Loucy (cell line): ENCODE measurements around the gene MMEL1.

Experiments used
- H2AFZ ChIP-seq: fragments of 200-600 bp; sonication (generic); 2 replicates; pipeline ENCODE4 v1.6.0; 2016; ENCODE audit warnings: antibody characterized with exemption, mild to moderate bottlenecking, low read length, moderate library complexity
- H3F3A ChIP-seq: fragments of 200-600 bp; 2 replicates; pipeline ENCODE4 v1.6.0; 2016; ENCODE audit warnings: antibody characterized with exemption, low read depth, mild to moderate bottlenecking
- H3K27me3 ChIP-seq: fragments of 200-600 bp; sonication (generic); 2 replicates; pipeline ENCODE4 v1.6.1; 2014; ENCODE audit warnings: low read length, mild to moderate bottlenecking; ENCODE audit not compliant: insufficient read depth, poor library complexity, severe bottlenecking
- H3K36me3 ChIP-seq: fragments of 200-600 bp; sonication (generic); 2 replicates; pipeline ENCODE4 v1.6.1; 2016; ENCODE audit warnings: low read length; ENCODE audit not compliant: insufficient read depth
- H3K4me1 ChIP-seq: fragments of 200-600 bp; sonication (generic); 2 replicates; pipeline ENCODE4 v1.5.1; 2014; ENCODE audit warnings: low read length, mild to moderate bottlenecking; ENCODE audit not compliant: insufficient read depth, poor library complexity, severe bottlenecking
- H3K4me2 ChIP-seq: fragments of 200-600 bp; sonication (generic); 2 replicates; pipeline ENCODE4 v1.6.0; 2014; ENCODE audit warnings: antibody characterized with exemption, low read length, low read depth, mild to moderate bottlenecking; ENCODE audit not compliant: poor library complexity, severe bottlenecking
- H3K4me3 ChIP-seq: fragments of 200-600 bp; sonication (generic); 2 replicates; pipeline ENCODE4 v1.5.1; 2014; ENCODE audit warnings: low read length, mild to moderate bottlenecking, mixed read lengths; ENCODE audit not compliant: poor library complexity, severe bottlenecking
- H3K79me2 ChIP-seq: fragments of 200-600 bp; sonication (generic); 2 replicates; pipeline ENCODE4 v1.6.1; 2014; ENCODE audit warnings: low read length; ENCODE audit not compliant: insufficient read depth
- H3K9ac ChIP-seq: fragments of 200-600 bp; sonication (generic); 2 replicates; pipeline ENCODE4 v1.6.0; 2014; ENCODE audit warnings: mild to moderate bottlenecking, low read depth, low read length, moderate library complexity; ENCODE audit not compliant: poor library complexity, severe bottlenecking
- H3K9me2 ChIP-seq: fragments of 200-600 bp; sonication (generic); replicated peaks from 2 replicates; pipeline ENCODE4 v1.6.1; 2016; ENCODE audit warnings: low read depth, low read length, mixed read lengths
- H3K9me3 ChIP-seq: fragments of 200-600 bp; sonication (generic); 2 replicates; pipeline ENCODE4 v1.6.1; 2014; ENCODE audit warnings: mild to moderate bottlenecking, antibody characterized with exemption, low read length, low read depth; ENCODE audit not compliant: insufficient read depth
- H4K20me1 ChIP-seq: fragments of 200-600 bp; sonication (generic); 2 replicates; pipeline ENCODE4 v1.6.0; 2014; ENCODE audit warnings: antibody characterized with exemption, low read length, mild to moderate bottlenecking; ENCODE audit not compliant: insufficient read depth, poor library complexity, severe bottlenecking
- EZH2phosphoT487 ChIP-seq: fragments of 200-600 bp; IDR thresholded peaks from 2 replicates; pipeline ENCODE4 v1.6.1; 2018; ENCODE audit warnings: antibody characterized with exemption, mild to moderate bottlenecking, moderate library complexity, borderline replicate concordance
- TF ChIP-seq, protein P1 (sequence below): fragments of 200-600 bp; sonication (generic); conservative IDR thresholded peaks from 2 replicates; pipeline ENCODE4 v1.5.1; 2014; ENCODE audit warnings: mild to moderate bottlenecking, antibody characterized with exemption, low read length

MMEL1 gene

DNA sequence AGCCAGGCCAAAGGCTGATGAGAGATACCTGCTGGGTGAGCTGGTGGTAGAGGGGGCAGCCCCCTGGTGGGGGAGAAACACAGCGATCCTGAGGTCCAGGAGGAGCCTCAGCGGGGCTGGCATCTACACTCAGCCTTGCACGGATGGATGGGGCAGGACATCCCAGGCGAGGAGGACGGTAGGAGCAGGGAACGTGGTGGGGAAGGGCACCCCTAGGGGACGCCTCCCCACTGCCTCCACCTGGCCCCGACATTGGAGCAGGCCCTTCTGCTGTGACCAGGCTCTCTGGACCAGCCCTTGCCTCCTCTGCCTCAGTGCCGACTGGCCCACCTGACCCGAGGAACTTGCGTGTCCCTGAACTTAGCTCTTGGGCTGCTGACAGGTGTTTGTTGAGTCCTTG, 6.4 kb upstream of the MMEL1 start:
- no peak overlapping the region for H3K4me2 ChIP-seq

DNA sequence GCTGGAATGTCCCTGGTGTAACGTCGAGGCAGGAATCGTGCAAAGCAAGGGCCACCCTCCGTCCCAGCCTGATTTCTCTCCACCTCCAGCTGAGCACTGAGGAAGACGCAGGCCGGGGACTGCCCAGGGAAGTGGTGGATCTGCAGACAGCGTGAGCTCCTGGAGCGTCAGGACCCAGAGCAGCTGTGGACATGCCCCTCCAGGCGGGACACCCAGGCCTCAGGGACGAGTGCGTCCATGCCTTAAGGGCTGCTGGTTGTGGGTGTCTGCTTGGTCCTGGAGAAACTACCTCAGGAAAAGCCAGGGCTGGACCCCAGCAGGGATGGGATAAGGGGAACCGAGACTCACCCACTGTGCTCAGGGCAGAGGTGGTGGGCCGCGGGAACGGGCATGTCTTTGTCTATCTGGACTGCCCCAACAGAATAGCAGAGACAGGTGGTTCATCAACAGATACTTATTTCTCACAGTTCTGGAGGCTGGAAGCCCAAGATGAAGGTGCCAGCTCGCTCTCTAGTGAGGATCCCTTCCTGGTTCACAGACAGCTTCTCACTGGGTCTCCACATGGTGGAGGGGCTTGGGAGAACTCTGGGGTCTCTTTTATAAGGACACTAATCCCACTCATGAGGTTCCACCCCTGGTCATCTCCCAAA, 5.8 kb upstream of the MMEL1 start:
- no peaks in the 10 kb centered on the region for H3K36me3 ChIP-seq
- no peak for TF ChIP-seq EZH2phosphoT487
- no peak overlapping the region for H3K4me2 ChIP-seq
- H3K9me2 ChIP-seq, result no peaks in the 10 kb centered on the region
- no peak overlapping the region for H2AFZ ChIP-seq
- H3K9me3 ChIP-seq, result peaks cover 9% of the 10 kb centered on the region
- peaks cover 8% of the 10 kb centered on the region for H3K4me1 ChIP-seq
- no peaks in the 10 kb centered on the region for H3K27me3 ChIP-seq
- H3K9ac ChIP-seq, result no peak overlapping the region
- no peaks in the 10 kb centered on the region for H3F3A ChIP-seq
- H4K20me1 ChIP-seq, result peaks cover 4% of the 10 kb centered on the region
- H3K4me3 ChIP-seq, result no peak overlapping the region
- H3K79me2 ChIP-seq, result peaks cover 6% of the 10 kb centered on the region; the same call in 1 of the 2 replicates

More for the DNA sequence above, 6.4 kb upstream of the MMEL1 start:
- Histone ChIP-seq H3K4me3 (no peak overlapping the region), H3K27me3 (no peaks in the 10 kb centered on the region), H3K9me2 (no peaks in the 10 kb centered on the region), H2AFZ (no peak overlapping the region), H3K36me3 (no peaks in the 10 kb centered on the region), H3K4me1 (peaks cover 8% of the 10 kb centered on the region), H3K9me3 (peaks cover 9% of the 10 kb centered on the region), H3K79me2 (peaks cover 6% of the 10 kb centered on the region; the same call in 1 of the 2 replicates), H3K9ac (no peak overlapping the region), H3F3A (no peaks in the 10 kb centered on the region), H4K20me1 (peaks cover 4% of the 10 kb centered on the region)
- TF ChIP-seq EZH2phosphoT487, result no peak
- TF ChIP-seq, protein P1, sequence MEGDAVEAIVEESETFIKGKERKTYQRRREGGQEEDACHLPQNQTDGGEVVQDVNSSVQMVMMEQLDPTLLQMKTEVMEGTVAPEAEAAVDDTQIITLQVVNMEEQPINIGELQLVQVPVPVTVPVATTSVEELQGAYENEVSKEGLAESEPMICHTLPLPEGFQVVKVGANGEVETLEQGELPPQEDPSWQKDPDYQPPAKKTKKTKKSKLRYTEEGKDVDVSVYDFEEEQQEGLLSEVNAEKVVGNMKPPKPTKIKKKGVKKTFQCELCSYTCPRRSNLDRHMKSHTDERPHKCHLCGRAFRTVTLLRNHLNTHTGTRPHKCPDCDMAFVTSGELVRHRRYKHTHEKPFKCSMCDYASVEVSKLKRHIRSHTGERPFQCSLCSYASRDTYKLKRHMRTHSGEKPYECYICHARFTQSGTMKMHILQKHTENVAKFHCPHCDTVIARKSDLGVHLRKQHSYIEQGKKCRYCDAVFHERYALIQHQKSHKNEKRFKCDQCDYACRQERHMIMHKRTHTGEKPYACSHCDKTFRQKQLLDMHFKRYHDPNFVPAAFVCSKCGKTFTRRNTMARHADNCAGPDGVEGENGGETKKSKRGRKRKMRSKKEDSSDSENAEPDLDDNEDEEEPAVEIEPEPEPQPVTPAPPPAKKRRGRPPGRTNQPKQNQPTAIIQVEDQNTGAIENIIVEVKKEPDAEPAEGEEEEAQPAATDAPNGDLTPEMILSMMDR, result no peak

DNA sequence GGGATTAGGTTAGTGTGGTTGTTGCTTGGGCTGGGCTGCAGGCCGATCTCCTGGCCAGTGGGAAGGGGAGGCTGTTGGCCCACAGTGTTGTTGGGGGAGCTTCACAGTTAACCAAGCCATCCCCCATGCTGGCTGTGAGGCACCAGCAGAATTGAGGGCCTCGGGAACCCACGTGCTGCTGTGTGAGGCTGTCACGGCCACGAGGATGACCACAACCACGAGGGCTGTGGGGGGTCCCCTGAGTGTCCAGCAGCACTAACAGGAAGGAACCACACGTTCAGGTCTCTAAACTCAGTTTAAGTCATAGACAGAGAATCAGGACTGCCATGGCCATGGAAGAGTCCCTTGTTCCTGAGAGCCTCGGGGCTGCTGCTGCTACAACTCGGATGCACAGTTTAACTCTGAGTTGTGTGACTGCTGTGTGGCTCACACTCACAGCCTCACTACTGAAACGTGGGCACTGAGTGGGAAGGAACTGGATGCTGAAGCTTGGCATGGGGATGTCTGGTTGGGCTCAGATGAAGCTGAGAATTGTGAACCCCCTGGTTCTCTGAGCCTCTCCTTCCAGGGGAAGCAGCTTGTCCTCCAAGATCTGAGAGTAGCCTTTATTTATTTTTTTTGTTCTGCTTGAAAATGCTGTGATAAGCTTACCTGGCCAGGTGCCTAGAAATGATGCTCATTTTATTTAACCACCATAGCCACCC, 4.8 kb upstream of the MMEL1 start:
- peaks cover 9% of the 10 kb centered on the region for H3K9me3 ChIP-seq
- no peaks in the 10 kb centered on the region for H3K9me2 ChIP-seq
- H3K4me2 ChIP-seq, result no peak overlapping the region
- H3F3A ChIP-seq, result no peaks in the 10 kb centered on the region
- H3K27me3 ChIP-seq, result no peaks in the 10 kb centered on the region
- H3K36me3 ChIP-seq, result no peaks in the 10 kb centered on the region
- TF ChIP-seq, protein P1, result no peak
- TF ChIP-seq EZH2phosphoT487, result no peak
- H3K9ac ChIP-seq, result no peak overlapping the region
- peaks cover 8% of the 10 kb centered on the region for H3K4me1 ChIP-seq
- H3K4me3 ChIP-seq, result no peak overlapping the region
- H4K20me1 ChIP-seq, result peaks cover 4% of the 10 kb centered on the region
- no peak overlapping the region for H2AFZ ChIP-seq
- H3K79me2 ChIP-seq, result peaks cover 6% of the 10 kb centered on the region; the same call in 1 of the 2 replicates
